Effector memory CD8-positive, alpha-beta T cell (primary cell): ENCODE data around the gene ZSCAN2.

ENCODE experiments used
- ATAC-seq: fragments of 150-1000 bp; cut with Tn5 transposase; replicated peaks from 2 replicates; pipeline ENCODE4 v1.10.0; 2021; ENCODE audit warnings: mild to moderate bottlenecking, moderate library complexity
- DNase-seq, 3 experiments: peaks; one replicate each; pipeline ENCODE4 v3.0.0; 2021
- H3K27ac Mint-ChIP-seq, 2 donors: one replicate each; pipeline ENCODE4 v1.8.0; 2022; ENCODE audit warnings: mild to moderate bottlenecking in 2 of 2, mixed read lengths in 2 of 2, moderate library complexity in 2 of 2
- H3K27me3 Mint-ChIP-seq, 2 donors: one replicate each; pipeline ENCODE4 v1.8.0; 2022; ENCODE audit warnings: mixed read lengths in 2 of 2
- H3K36me3 Mint-ChIP-seq: one replicate; pipeline ENCODE4 v1.8.0; 2022; ENCODE audit warnings: mild to moderate bottlenecking, moderate library complexity, mixed read lengths; ENCODE audit not compliant: insufficient read depth
- H3K4me1 Mint-ChIP-seq, 2 donors: one replicate each; pipeline ENCODE4 v1.8.0; 2022; ENCODE audit warnings: low read depth in 2 of 2, mixed read lengths in 2 of 2
- H3K4me3 Mint-ChIP-seq, 2 donors: one replicate each; pipeline ENCODE4 v1.8.0; 2022; ENCODE audit warnings: mild to moderate bottlenecking in 2 of 2, mixed read lengths in 2 of 2, moderate library complexity in 2 of 2
- H3K9me3 Mint-ChIP-seq, 2 donors: one replicate each; pipeline ENCODE4 v1.8.0; 2022; ENCODE audit warnings: mixed read lengths in 2 of 2

ZSCAN2 gene

GRCh38 chr15:84654689-84655453 is 54.1 kb downstream of the ZSCAN2 start:
- peaks cover 26 to 38% of the 10 kb centered on the region in 2 donors for H3K4me1 Mint-ChIP-seq
- peak overlapping the region; percentile 91 to 94 for H3K4me3 Mint-ChIP-seq
- DNase-seq = peak; percentile 60 to 68 (median 62)

DNA sequence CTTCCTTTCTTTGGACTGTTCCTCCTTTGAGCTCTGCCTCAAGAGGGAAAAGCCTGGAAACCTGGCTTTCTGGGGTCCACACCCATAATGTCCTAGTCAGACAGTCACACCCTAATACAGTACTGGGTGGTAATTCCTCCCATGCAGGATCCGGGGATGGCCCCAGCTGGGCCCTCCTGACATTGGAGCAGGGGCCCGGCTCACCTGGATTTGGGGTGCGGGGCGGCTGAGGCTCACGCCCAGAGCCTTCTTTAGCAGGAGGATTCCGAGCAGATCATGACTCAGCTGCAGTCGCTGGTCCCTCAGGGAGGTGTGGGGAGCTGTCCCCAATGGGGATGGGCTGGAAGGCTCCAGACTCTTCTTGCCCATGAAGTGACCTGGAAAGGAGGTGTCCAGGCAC is 56.2 kb downstream of the ZSCAN2 start:
- Mint-ChIP-seq H3K27me3 (no peaks in the 10 kb centered on the region), H3K36me3 (peaks cover 34% of the 10 kb centered on the region), H3K9me3 (no peaks in the 10 kb centered on the region), H3K4me1 (peaks cover 27 to 35% of the 10 kb centered on the region in 2 donors), H3K27ac (no peak overlapping the region), H3K4me3 (peak overlapping the region; percentile 77 to 84)
- no peak for DNase-seq
- ATAC-seq = no peak

More at GRCh38 chr15:84654689-84655453, 54.1 kb downstream of the ZSCAN2 start:
- Mint-ChIP-seq H3K27me3 (no peaks in the 10 kb centered on the region), H3K36me3 (peaks cover 43% of the 10 kb centered on the region), H3K27ac (peak overlapping the region; percentile 96 to 98), H3K9me3 (no peaks in the 10 kb centered on the region)
- peak; percentile 40 for ATAC-seq

- ATAC-seq (no peak), DNase-seq (no peak)
- no peaks in the 10 kb centered on the region for H3K9me3 Mint-ChIP-seq
- H3K27ac Mint-ChIP-seq = peak overlapping the region in 1 of 2 donors; percentile 77
- H3K36me3 Mint-ChIP-seq = peaks cover 28% of the 10 kb centered on the region
- peaks cover 22 to 31% of the 10 kb centered on the region in 2 donors for H3K4me1 Mint-ChIP-seq
- no peaks in the 10 kb centered on the region for H3K27me3 Mint-ChIP-seq
- H3K4me3 Mint-ChIP-seq = peak overlapping the region; percentile 77 to 84
Observed at GRCh38 chr15:84657748-84658079, 56.9 kb downstream of the ZSCAN2 start.

- Mint-ChIP-seq H3K36me3 (peaks cover 24% of the 10 kb centered on the region), H3K27ac (peak within 1 kb of the TSS; percentile 77 to 90), H3K27me3 (no peaks in the 10 kb centered on the region), H3K4me3 (peak within 1 kb of the TSS; percentile 79 to 84), H3K9me3 (no peaks in the 10 kb centered on the region), H3K4me1 (peaks cover 22 to 29% of the 10 kb centered on the region in 2 donors)
- peak; percentile 74 for ATAC-seq
- peak; percentile 76 to 84 (median 78) for DNase-seq
Observed at GRCh38 chr15:84658080-84658787, 57.4 kb downstream of the ZSCAN2 start, which contains the start of gene NMB. NMB (minus strand) TSS chr15:84658199; CDS start chr15:84658152, 47 bp downstream.

DNA sequence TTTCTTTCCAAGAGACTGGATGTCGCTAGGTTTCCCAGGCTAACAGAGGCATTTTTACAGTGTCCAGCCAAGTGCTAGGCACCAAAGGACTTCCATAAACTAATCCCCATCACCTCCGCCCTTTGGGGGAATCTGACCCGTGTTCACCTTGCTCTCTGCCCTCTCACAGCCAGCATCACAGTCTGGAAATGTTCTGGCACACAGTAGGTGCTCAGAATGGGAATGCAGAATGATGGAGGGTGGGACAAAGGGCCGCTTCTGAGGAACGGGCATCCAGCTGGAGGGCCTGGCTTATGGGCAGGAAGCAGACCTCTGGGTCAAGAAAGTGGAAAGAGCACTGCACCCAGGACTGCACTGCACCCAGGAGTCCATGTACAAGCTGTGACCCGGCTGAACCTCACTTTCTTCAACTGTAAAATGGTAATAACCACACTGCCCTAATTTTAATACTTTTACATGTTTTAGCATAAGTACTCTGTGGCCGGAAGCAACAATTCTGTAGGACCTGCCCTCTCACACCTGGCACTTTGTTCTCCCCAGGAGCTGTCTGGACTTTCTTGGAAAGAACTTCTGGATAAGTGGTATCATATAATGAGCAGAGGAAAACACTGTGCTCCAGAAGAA is 58.1 kb downstream of the ZSCAN2 start:
- Mint-ChIP-seq H3K27ac (peak overlapping the region; percentile 77 to 90), H3K9me3 (no peaks in the 10 kb centered on the region), H3K4me1 (peaks cover 19 to 24% of the 10 kb centered on the region in 2 donors), H3K4me3 (peak overlapping the region; percentile 79 to 84), H3K36me3 (peaks cover 20% of the 10 kb centered on the region), H3K27me3 (no peaks in the 10 kb centered on the region)
- no peak for DNase-seq
- no peak for ATAC-seq

DNA sequence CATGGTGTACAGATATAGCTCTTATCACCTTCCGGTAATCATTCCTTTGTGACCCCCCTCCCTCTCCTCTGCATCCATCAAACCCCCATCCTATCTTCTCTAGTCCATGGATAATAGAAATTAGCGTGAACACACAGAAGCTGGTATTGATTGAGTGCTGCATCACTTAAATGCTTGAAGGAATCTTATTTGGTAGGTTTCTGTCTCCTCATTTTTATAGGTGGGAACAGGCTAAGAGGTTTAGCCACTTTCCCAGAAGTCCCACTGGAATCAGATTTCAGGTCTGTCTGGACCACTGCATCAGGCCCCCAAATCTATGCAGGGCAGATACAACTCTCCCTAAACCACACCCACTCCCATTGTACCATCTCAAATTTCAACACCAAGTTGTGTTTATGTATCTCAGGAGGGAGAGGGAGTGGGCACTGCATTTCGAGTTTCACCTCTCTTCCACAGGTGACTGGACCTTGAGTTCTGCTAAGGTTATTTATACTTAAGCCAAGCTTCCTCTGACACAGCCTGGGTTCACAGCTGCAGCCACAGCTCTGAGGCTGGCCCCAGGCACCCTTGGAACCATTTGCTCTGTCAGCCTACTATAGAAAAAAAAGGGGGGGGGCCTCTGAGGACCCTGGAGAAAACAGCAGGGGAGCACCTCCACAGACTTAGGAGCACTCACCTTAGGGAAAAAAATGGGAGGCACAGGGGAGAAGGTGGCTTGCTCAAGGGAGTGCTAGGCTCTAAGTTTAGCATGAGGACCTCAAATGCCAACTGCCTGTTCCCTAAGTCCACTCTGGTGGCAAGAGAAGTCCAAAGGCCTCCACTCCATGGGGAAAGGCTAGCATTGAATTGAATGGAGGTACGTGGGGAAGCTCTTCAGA is 59.3 kb downstream of the ZSCAN2 start:
- Mint-ChIP-seq H3K4me3 (peak overlapping the region; percentile 2 to 5), H3K36me3 (peaks cover 17% of the 10 kb centered on the region), H3K27ac (no peak overlapping the region), H3K4me1 (peaks cover 15 to 19% of the 10 kb centered on the region in 2 donors), H3K9me3 (no peaks in the 10 kb centered on the region), H3K27me3 (no peaks in the 10 kb centered on the region)
- ATAC-seq = no peak
- no peak for DNase-seq

- no peak overlapping the region for H3K27ac Mint-ChIP-seq
- H3K9me3 Mint-ChIP-seq = no peaks in the 10 kb centered on the region
- H3K4me3 Mint-ChIP-seq = no peak overlapping the region
- H3K4me1 Mint-ChIP-seq = peaks cover 14 to 15% of the 10 kb centered on the region in 2 donors
- no peaks in the 10 kb centered on the region for H3K27me3 Mint-ChIP-seq
- ATAC-seq = no peak
- DNase-seq = no peak
- peaks cover 17% of the 10 kb centered on the region for H3K36me3 Mint-ChIP-seq
Observed at GRCh38 chr15:84661001-84661400, 60.2 kb downstream of the ZSCAN2 start.

GRCh38 chr15:84666373-84666772 is 65.6 kb downstream of the ZSCAN2 start:
- peaks cover 0 to 8% of the 10 kb centered on the region in 2 donors for H3K4me1 Mint-ChIP-seq
- no peaks in the 10 kb centered on the region for H3K9me3 Mint-ChIP-seq
- H3K4me3 Mint-ChIP-seq = no peak overlapping the region
- peaks cover 27% of the 10 kb centered on the region for H3K36me3 Mint-ChIP-seq
- H3K27me3 Mint-ChIP-seq = no peaks in the 10 kb centered on the region
- peak overlapping the region; percentile 11 to 81 for H3K27ac Mint-ChIP-seq
- DNase-seq = no peak
- no peak for ATAC-seq

GRCh38 chr15:84668221-84668982 is 67.6 kb downstream of the ZSCAN2 start:
- Mint-ChIP-seq H3K27me3 (no peaks in the 10 kb centered on the region), H3K9me3 (no peaks in the 10 kb centered on the region), H3K4me1 (peaks cover 0 to 13% of the 10 kb centered on the region in 2 donors), H3K27ac (peak overlapping the region in 1 of 2 donors; percentile 39), H3K36me3 (peaks cover 27% of the 10 kb centered on the region), H3K4me3 (no peak overlapping the region)
- DNase-seq (no peak), ATAC-seq (no peak)

DNA sequence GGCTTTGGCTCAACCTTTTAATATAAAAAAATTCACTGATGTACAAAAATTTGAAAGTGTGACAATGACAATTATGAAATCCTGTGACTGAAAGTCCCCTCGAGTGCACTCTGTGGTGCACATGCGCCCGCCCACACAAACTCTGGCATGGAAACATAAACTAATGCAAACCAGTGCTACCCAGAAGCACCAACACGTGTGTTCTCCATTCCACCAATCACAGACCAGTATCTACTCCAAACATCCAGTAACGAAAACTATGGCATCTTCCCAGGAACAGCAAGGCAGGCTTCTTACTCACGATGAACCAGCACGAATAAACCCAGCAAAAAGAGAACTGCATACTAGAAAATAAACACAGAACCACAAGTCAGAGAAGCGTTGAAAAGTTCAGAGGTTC is 68.9 kb downstream of the ZSCAN2 start:
- Mint-ChIP-seq H3K36me3 (peaks cover 30% of the 10 kb centered on the region), H3K4me1 (peaks cover 0 to 14% of the 10 kb centered on the region in 2 donors), H3K9me3 (no peaks in the 10 kb centered on the region), H3K27ac (peak overlapping the region in 1 of 2 donors; percentile 57), H3K27me3 (no peaks in the 10 kb centered on the region), H3K4me3 (no peak overlapping the region)
- DNase-seq (no peak), ATAC-seq (no peak)

GRCh38 chr15:84671211-84671610 is 70.4 kb downstream of the ZSCAN2 start:
- no peaks in the 10 kb centered on the region for H3K27me3 Mint-ChIP-seq
- H3K4me1 Mint-ChIP-seq = peaks cover 0 to 14% of the 10 kb centered on the region in 2 donors
- H3K36me3 Mint-ChIP-seq = peaks cover 30% of the 10 kb centered on the region
- H3K4me3 Mint-ChIP-seq = no peak overlapping the region
- H3K27ac Mint-ChIP-seq = no peak overlapping the region
- no peak for DNase-seq
- no peak for ATAC-seq
- no peaks in the 10 kb centered on the region for H3K9me3 Mint-ChIP-seq
